Fibroblast of lung (primary cell): ENCODE data around the gene XYLT2. TPM values are rescaled to one million over a fixed set of nuclear protein-coding genes. Genes with fewer than 3 reads are reported as not detected.

Experiments used
- DNase-seq, 2 donors: peaks; one replicate each; pipeline versions ENCODE4 v3.0.0 to v3.0.0-alpha.2; 2010; ENCODE audit warnings: low read depth in 2 of 2
- H2AFZ ChIP-seq: 2 replicates; pipeline ENCODE4 v1.5.1; 2012; ENCODE audit warnings: low read length, control low read depth, inconsistent platforms
- H3K27ac ChIP-seq: 2 replicates; pipeline ENCODE4 v1.5.1; 2011; ENCODE audit warnings: low read length, control low read depth; ENCODE audit not compliant: insufficient read depth
- H3K27me3 ChIP-seq: 2 replicates; pipeline ENCODE4 v1.5.1; 2011; ENCODE audit warnings: mild to moderate bottlenecking, low read length; ENCODE audit not compliant: control insufficient read depth, insufficient read depth
- H3K36me3 ChIP-seq: 2 replicates; pipeline ENCODE4 v1.5.1; 2011; ENCODE audit warnings: low read length; ENCODE audit not compliant: control insufficient read depth, insufficient read depth
- H3K4me1 ChIP-seq: 2 replicates; pipeline ENCODE4 v1.5.1; 2011; ENCODE audit warnings: low read length; ENCODE audit not compliant: control insufficient read depth, insufficient read depth; ENCODE audit errors: extremely low read depth
- H3K4me2 ChIP-seq: 2 replicates; pipeline ENCODE4 v1.5.1; 2011; ENCODE audit warnings: low read length, control low read depth; ENCODE audit not compliant: insufficient read depth; ENCODE audit errors: extremely low read depth
- H3K4me3 ChIP-seq, 4 experiments: fragments of 200-600 bp in 1 of 4; sonication (generic) in 1 of 4; replicated peaks in 1 of 4; 2 replicates each; pipeline ENCODE4 v1.5.1; 2011 to 2016; ENCODE audit warnings: low read length in 4 of 4, low read depth in 3 of 4, mild to moderate bottlenecking in 3 of 4, control low read depth in 2 of 4, inconsistent platforms in 1 of 4, mixed read lengths in 1 of 4; ENCODE audit not compliant: insufficient read depth in 1 of 4; ENCODE audit errors: control extremely low read depth in 1 of 4
- H3K79me2 ChIP-seq: 2 replicates; pipeline ENCODE4 v1.5.1; 2012; ENCODE audit warnings: mild to moderate bottlenecking, low read length, inconsistent platforms; ENCODE audit not compliant: control insufficient read depth, insufficient read depth
- H3K9ac ChIP-seq: 2 replicates; pipeline ENCODE4 v1.5.1; 2011; ENCODE audit warnings: mild to moderate bottlenecking, low read length, control low read depth; ENCODE audit not compliant: insufficient read depth
- H3K9me3 ChIP-seq: 2 replicates; pipeline ENCODE4 v1.5.1; 2012; ENCODE audit warnings: low read depth, low read length; ENCODE audit not compliant: control insufficient read depth, insufficient read depth
- H4K20me1 ChIP-seq: 2 replicates; pipeline ENCODE4 v1.5.1; 2011; ENCODE audit warnings: low read length; ENCODE audit not compliant: control insufficient read depth, insufficient read depth; ENCODE audit errors: extremely low read depth
- EZH2 ChIP-seq: IDR thresholded peaks from 2 replicates; pipeline ENCODE4 v1.5.1; 2012; ENCODE audit warnings: low read length, control low read depth, mild to moderate bottlenecking; ENCODE audit errors: missing control alignments
- polyA plus RNA-seq, 2 donors: library from polyadenylated mRNA; depleted of rRNA in 1 of 2; stranded (reverse) in 1 of 2; unstranded in 1 of 2; fragments of >200 nt; gene quantifications; 2 replicates each; pipeline ENCODE4 v1.2.1, GENCODE V29; 2011 to 2012; ENCODE audit warnings: missing spikeins in 1 of 2
- total RNA-seq: library from RNA; depleted of rRNA; stranded (reverse); fragments of >200 nt; gene quantifications from 2 replicates; pipeline ENCODE4 v1.2.1, GENCODE V29; 2014
- TF ChIP-seq, protein P1 (sequence below), 2 donors: IDR thresholded peaks in 1 of 2; conservative IDR thresholded peaks in 1 of 2; 1 replicate in 1 of 2; 2 replicates in 1 of 2; pipeline ENCODE4 v1.5.1; 2011 to 2012; ENCODE audit warnings: low read length in 2 of 2, control low read depth in 1 of 2, inconsistent platforms in 1 of 2, low read depth in 1 of 2, mild to moderate bottlenecking in 1 of 2

The XYLT2 gene
- total and polyA plus RNA-seq, 2 donors (not counting 1 experiment from before 2014, with no cell fraction given) = 12.7 to 43.9 TPM

DNA sequence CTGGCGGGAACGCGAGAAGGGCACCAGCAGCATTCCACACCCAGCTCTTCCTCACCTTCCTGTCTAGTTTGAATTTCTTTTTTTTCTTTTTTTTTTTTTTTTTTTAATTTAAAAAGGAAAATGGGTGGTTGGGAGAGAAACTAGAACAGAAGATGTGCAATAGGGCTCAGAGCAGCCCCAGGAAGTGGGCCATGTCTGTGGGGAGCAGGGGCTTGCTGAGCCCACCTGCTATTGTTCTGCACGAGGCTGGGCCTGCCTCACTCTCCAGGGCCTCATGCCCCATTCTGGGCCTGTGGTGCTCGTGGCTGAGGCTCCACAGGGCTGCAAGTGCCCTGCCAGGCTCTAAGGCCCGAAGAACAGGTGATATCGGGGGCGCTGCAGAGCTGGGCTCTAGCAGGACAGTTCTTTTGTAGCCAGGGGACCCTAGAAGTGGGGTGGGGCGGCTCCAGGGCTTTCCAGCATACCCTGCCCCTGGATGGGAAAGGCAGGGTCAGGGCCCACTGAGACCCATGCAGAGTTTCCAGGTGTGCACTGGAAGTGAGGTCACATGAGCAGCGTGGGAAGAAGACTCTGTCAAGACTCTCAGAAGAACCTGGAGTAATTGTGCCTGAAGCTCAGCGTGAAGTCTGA, 14.7 kb downstream of the XYLT2 start:
- Histone ChIP-seq H3K4me2 (no peak overlapping the region), H3K27me3 (no peaks in the 10 kb centered on the region), H3K4me3 (no peak overlapping the region), H3K36me3 (peaks cover 13% of the 10 kb centered on the region), H3K27ac (no peak overlapping the region), H3K79me2 (no peaks in the 10 kb centered on the region), H3K9me3 (no peaks in the 10 kb centered on the region), H3K9ac (no peak overlapping the region), H4K20me1 (peaks cover 2% of the 10 kb centered on the region), H2AFZ (no peak overlapping the region), H3K4me1 (no peaks in the 10 kb centered on the region)
- TF ChIP-seq, protein P1, sequence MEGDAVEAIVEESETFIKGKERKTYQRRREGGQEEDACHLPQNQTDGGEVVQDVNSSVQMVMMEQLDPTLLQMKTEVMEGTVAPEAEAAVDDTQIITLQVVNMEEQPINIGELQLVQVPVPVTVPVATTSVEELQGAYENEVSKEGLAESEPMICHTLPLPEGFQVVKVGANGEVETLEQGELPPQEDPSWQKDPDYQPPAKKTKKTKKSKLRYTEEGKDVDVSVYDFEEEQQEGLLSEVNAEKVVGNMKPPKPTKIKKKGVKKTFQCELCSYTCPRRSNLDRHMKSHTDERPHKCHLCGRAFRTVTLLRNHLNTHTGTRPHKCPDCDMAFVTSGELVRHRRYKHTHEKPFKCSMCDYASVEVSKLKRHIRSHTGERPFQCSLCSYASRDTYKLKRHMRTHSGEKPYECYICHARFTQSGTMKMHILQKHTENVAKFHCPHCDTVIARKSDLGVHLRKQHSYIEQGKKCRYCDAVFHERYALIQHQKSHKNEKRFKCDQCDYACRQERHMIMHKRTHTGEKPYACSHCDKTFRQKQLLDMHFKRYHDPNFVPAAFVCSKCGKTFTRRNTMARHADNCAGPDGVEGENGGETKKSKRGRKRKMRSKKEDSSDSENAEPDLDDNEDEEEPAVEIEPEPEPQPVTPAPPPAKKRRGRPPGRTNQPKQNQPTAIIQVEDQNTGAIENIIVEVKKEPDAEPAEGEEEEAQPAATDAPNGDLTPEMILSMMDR (conservative IDR thresholded peaks at IDR 0.05 in 1 of 2, IDR thresholded peaks at IDR 0.05 in 1 of 2; ENCODE audit: low read depth in 1 of 2, low read length in 2 of 2) = no peak
- no peak for TF ChIP-seq EZH2
- no peak for DNase-seq

DNA sequence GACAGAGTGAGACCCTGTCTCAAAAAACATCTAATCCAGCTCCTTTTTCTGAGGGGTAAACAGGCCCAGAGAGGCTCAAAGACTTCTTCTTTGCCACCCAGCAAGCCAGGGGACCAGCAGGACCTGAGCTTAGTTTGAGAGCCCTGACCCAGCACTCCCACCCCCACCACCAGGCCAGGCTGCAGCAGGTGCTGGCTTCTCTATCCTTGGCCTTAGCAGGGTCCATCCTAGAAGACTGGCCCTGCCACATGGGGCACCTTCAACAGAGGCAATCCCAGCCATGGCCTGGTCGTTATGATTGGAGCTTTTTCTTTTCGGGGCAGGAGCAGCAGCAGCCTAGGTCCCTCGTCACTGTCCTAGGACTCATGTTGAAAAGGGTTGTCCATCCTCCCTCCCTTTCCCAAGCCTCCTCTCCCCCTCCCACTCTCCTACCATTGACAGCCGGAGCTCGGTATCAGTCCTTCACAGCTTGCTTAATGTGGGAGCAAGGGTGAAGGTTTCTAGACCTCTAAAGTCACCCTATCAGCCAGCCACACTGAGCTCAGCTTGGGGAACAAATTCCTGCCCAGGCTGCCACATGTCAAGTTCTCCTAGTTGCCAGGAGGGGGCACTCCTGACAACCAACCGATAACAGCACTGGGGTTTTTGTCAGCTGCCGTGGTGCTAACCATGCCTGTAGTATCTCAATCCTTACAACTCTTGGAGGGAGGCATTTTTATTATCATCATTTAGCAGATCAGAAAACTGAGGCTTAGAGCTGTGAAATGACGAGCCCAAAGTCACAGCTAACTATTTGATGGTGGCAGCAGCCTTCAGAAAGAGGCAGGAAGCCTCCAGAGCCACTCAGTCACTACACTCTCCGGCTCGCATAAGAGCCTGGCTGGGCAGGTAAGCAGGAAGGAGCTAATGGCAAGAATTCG, 15.9 kb downstream of the XYLT2 start:
- Histone ChIP-seq H3K9me3 (no peaks in the 10 kb centered on the region), H3K4me1 (no peaks in the 10 kb centered on the region), H3K27ac (no peak overlapping the region), H4K20me1 (peaks cover 2% of the 10 kb centered on the region), H3K79me2 (no peaks in the 10 kb centered on the region), H2AFZ (no peak overlapping the region), H3K4me3 (no peak overlapping the region), H3K4me2 (no peak overlapping the region), H3K36me3 (peaks cover 7% of the 10 kb centered on the region), H3K27me3 (no peaks in the 10 kb centered on the region), H3K9ac (no peak overlapping the region)
- TF ChIP-seq, protein P1 (conservative IDR thresholded peaks at IDR 0.05 in 1 of 2, IDR thresholded peaks at IDR 0.05 in 1 of 2; ENCODE audit: low read depth in 1 of 2, low read length in 2 of 2) = peak; percentile 72 to 84
- TF ChIP-seq EZH2 = no peak
- peak; percentile 62 to 76 for DNase-seq

DNA sequence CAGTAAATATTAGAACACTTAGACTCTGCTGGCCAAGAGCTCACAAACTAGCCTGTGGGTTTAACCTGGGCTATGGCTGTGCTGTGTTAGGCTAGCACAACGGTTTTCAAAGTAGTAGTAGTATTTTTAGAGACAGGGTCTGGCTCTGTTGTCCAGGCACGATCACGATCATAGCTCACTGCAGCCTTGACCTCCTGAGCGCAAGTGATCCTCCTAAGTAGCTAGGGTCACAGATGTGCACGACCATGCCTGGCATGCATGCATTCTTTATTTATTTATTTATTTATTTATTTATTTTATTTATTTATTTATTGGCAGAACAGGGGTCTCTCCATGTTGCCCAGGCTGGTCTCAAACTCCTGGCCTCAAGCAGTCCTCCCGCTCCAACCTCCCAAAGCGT, 16.7 kb downstream of the XYLT2 start:
- no peak overlapping the region for H3K9ac ChIP-seq
- H3K4me1 ChIP-seq = no peaks in the 10 kb centered on the region
- TF ChIP-seq, protein P1 (conservative IDR thresholded peaks at IDR 0.05 in 1 of 2, IDR thresholded peaks at IDR 0.05 in 1 of 2; ENCODE audit: low read depth in 1 of 2, low read length in 2 of 2) = no peak
- no peak for TF ChIP-seq EZH2
- H3K4me3 ChIP-seq = no peak overlapping the region
- peaks cover 4% of the 10 kb centered on the region for H3K36me3 ChIP-seq
- no peaks in the 10 kb centered on the region for H3K27me3 ChIP-seq
- peaks cover 2% of the 10 kb centered on the region for H4K20me1 ChIP-seq
- H3K79me2 ChIP-seq = no peaks in the 10 kb centered on the region
- no peak overlapping the region for H3K4me2 ChIP-seq
- no peaks in the 10 kb centered on the region for H3K9me3 ChIP-seq
- no peak for DNase-seq
- H2AFZ ChIP-seq = no peak overlapping the region
- H3K27ac ChIP-seq = no peak overlapping the region
